NB4 (cell line): ENCODE measurements around the gene HEMGN.

Experiments
- POLR2A ChIP-seq: IDR thresholded peaks from 2 replicates; pipeline ENCODE4 v1.6.1; 2011; ENCODE audit warnings: mild to moderate bottlenecking; ENCODE audit not compliant: insufficient read length; ENCODE audit errors: extremely low read depth
- TF ChIP-seq, protein P1 (sequence below): IDR thresholded peaks from one replicate; pipeline ENCODE4 v1.5.1; 2012; ENCODE audit warnings: low read depth, low read length
- TF ChIP-seq, protein P2 (sequence below): IDR thresholded peaks from 2 replicates; pipeline ENCODE4 v1.6.1; 2011; ENCODE audit warnings: low read depth, low read length

DNA sequence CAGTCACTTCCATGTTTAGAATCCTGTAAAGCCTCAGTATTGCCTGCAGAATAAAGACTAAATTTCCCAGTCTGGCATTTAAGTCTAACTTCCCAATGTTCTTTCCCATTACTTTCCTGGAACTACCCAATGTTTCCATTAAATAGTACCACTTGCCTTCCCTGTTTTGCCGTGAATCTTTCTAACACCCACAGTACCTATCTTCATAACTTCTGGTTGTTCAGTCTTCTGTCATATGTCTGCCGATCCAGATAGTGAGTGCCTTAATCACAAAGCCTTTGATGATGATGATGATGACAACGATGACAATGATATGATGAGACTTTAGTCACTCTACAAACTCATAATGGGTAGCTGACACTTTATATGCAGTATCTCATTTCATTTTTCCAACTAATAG lies 6.6 kb upstream of the HEMGN start:
- TF ChIP-seq, protein P1, sequence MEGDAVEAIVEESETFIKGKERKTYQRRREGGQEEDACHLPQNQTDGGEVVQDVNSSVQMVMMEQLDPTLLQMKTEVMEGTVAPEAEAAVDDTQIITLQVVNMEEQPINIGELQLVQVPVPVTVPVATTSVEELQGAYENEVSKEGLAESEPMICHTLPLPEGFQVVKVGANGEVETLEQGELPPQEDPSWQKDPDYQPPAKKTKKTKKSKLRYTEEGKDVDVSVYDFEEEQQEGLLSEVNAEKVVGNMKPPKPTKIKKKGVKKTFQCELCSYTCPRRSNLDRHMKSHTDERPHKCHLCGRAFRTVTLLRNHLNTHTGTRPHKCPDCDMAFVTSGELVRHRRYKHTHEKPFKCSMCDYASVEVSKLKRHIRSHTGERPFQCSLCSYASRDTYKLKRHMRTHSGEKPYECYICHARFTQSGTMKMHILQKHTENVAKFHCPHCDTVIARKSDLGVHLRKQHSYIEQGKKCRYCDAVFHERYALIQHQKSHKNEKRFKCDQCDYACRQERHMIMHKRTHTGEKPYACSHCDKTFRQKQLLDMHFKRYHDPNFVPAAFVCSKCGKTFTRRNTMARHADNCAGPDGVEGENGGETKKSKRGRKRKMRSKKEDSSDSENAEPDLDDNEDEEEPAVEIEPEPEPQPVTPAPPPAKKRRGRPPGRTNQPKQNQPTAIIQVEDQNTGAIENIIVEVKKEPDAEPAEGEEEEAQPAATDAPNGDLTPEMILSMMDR, result no peak
- TF ChIP-seq, protein P2, sequence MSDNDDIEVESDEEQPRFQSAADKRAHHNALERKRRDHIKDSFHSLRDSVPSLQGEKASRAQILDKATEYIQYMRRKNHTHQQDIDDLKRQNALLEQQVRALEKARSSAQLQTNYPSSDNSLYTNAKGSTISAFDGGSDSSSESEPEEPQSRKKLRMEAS, result no peak
- TF ChIP-seq POLR2A, result no peak
